Thyroid gland (tissue), 4 donors: ENCODE data around the gene MAP6D1. TPM values are rescaled to one million over a fixed set of nuclear protein-coding genes. Genes with fewer than 3 reads are reported as not detected.

Experiments used
- DNase-seq, 2 donors: peaks; one replicate each; pipeline ENCODE4 v3.0.0-alpha.2; 2019
- H3K27ac ChIP-seq, 3 donors: fragments of 200-600 bp; sonication (generic); 1 replicate in 2 of 3; 2 replicates in 1 of 3; pipeline ENCODE4 v1.5.1; 2016 to 2019; ENCODE audit warnings: mild to moderate bottlenecking in 1 of 3, moderate library complexity in 1 of 3
- H3K27me3 ChIP-seq: fragments of 200-600 bp; sonication (generic); one replicate; pipeline ENCODE4 v1.5.1; 2019
- H3K36me3 ChIP-seq, 2 donors: fragments of 200-600 bp; sonication (generic); one replicate each; pipeline ENCODE4 v1.5.1; 2016 to 2019
- H3K4me1 ChIP-seq, 2 donors: fragments of 200-600 bp; sonication (generic); one replicate each; pipeline ENCODE4 v1.5.1; 2017 to 2019
- H3K4me3 ChIP-seq, 3 donors: fragments of 200-600 bp; sonication (generic); replicated peaks in 1 of 3; 1 replicate in 2 of 3; 2 replicates in 1 of 3; pipeline ENCODE4 v1.5.1; 2016; ENCODE audit warnings: mild to moderate bottlenecking in 1 of 3
- H3K9me3 ChIP-seq: fragments of 200-600 bp; sonication (generic); one replicate; pipeline ENCODE4 v1.5.1; 2017
- CTCF ChIP-seq, 6 experiments: fragments of 200-600 bp in 3 of 6; fragments of 450-650 bp in 3 of 6; sonication (generic) in 3 of 6; IDR thresholded peaks; one replicate each; pipeline ENCODE4 v1.5.1; 2016 to 2019; ENCODE audit warnings: antibody characterized with exemption in 6 of 6, mild to moderate bottlenecking in 2 of 6, inconsistent platforms in 1 of 6, moderate library complexity in 1 of 6
- POLR2A ChIP-seq, 2 donors: fragments of 450-650 bp; IDR thresholded peaks; one replicate each; pipeline ENCODE4 v1.6.1; 2017; ENCODE audit warnings: antibody characterized with exemption in 2 of 2, mild to moderate bottlenecking in 2 of 2, moderate library complexity in 1 of 2
- WGBS, 2 donors: methylation state at CpG; one replicate each; pipeline ENCODE4 v1.1.5; 2017; 5-methylcytosine and 5-hydroxymethylcytosine counted together
- intact Hi-C: fragments of 100-400 bp; cut with DNase I; formaldehyde crosslinking; loops from one replicate; pipeline ENCODE4 v1.15.1; 2023
- total RNA-seq, 4 donors: library from RNA; depleted of rRNA; stranded (reverse); fragments of >200 nt; gene quantifications; one replicate each; pipeline ENCODE4 v1.2.3, GENCODE V29; 2016

Gene MAP6D1
- total RNA-seq: 1 to 10 TPM in 3 of 4 donors, not detected in 1; 3.0 to 4.9 (median 3.0) TPM

GRCh38 chr3:183825456-183826161, at the start of gene MAP6D1:
Gene MAP6D1 (minus strand): TSS chr3:183825577. CDS start chr3:183825547, 30 bp downstream.
- Histone ChIP-seq H3K9me3 (no peaks in the 10 kb centered on the region), H3K27ac (no peak within 1 kb of the TSS), H3K4me1 (peaks cover 7% of the 10 kb centered on the region in 2 donors), H3K4me3 (peak within 1 kb of the TSS; percentile 25 to 58 (median 56)), H3K27me3 (no peaks in the 10 kb centered on the region), H3K36me3 (peaks cover 4 to 9% of the 10 kb centered on the region in 2 donors)
- 8 to 17% methylated on average over 14 to 19 of the region's 69 CpGs for WGBS, 2 donors
- intact Hi-C loops: no loop called here
- peak; percentile 38 to 40 for DNase-seq
- peak in 2 of 6 experiments; percentile 17 to 28 for TF ChIP-seq CTCF (IDR thresholded peaks at IDR 0.05)
- TF ChIP-seq POLR2A (IDR thresholded peaks at IDR 0.05): no peak

GRCh38 chr3:183873914-183874313, 48.5 kb upstream of the MAP6D1 start:
- H3K27me3 ChIP-seq: no peaks in the 10 kb centered on the region
- 92 to 97% methylated on average over 3 of the region's 3 CpGs for WGBS, 2 donors
- TF ChIP-seq POLR2A (IDR thresholded peaks at IDR 0.05): no peak
- TF ChIP-seq CTCF (IDR thresholded peaks at IDR 0.05): no peak

GRCh38 chr3:183871541-183871940, 46.2 kb upstream of the MAP6D1 start:
- Histone ChIP-seq H3K9me3 (no peaks in the 10 kb centered on the region), H3K4me1 (no peaks in the 10 kb centered on the region), H3K27ac (no peak overlapping the region), H3K4me3 (no peak overlapping the region), H3K36me3 (peaks cover 4 to 7% of the 10 kb centered on the region in 2 donors), H3K27me3 (no peaks in the 10 kb centered on the region)
- no peak for DNase-seq
- TF ChIP-seq POLR2A (IDR thresholded peaks at IDR 0.05) (no peak), CTCF (IDR thresholded peaks at IDR 0.05) (no peak)
- intact Hi-C loops: no loop called here
- 90 to 93% methylated on average over 2 of the region's 2 CpGs for WGBS, 2 donors

More at GRCh38 chr3:183873914-183874313, 48.5 kb upstream of the MAP6D1 start:
- H3K4me3 ChIP-seq: no peak overlapping the region
- H3K9me3 ChIP-seq: no peaks in the 10 kb centered on the region
- DNase-seq: no peak
- intact Hi-C loops: no loop called here
- H3K27ac ChIP-seq: no peak overlapping the region
- no peaks in the 10 kb centered on the region for H3K4me1 ChIP-seq
- H3K36me3 ChIP-seq: peaks cover 0 to 3% of the 10 kb centered on the region in 2 donors

GRCh38 chr3:183870563-183870962, 45.2 kb upstream of the MAP6D1 start:
- H3K27me3 ChIP-seq: no peaks in the 10 kb centered on the region
- H3K9me3 ChIP-seq: no peaks in the 10 kb centered on the region
- TF ChIP-seq POLR2A (IDR thresholded peaks at IDR 0.05): no peak
- no peak for TF ChIP-seq CTCF (IDR thresholded peaks at IDR 0.05)
- no peak for DNase-seq
- H3K27ac ChIP-seq: no peak overlapping the region
- intact Hi-C loops: no loop called here
- no peaks in the 10 kb centered on the region for H3K4me1 ChIP-seq
- peaks cover 11 to 15% of the 10 kb centered on the region in 2 donors for H3K36me3 ChIP-seq
- H3K4me3 ChIP-seq: no peak overlapping the region
- WGBS, 2 donors: 91 to 95% methylated on average over 3 of the region's 3 CpGs

- H3K27ac ChIP-seq: no peak overlapping the region
- no peak overlapping the region for H3K4me3 ChIP-seq
- intact Hi-C loops: no loop called here
- DNase-seq: no peak
- H3K4me1 ChIP-seq: no peaks in the 10 kb centered on the region
- peaks cover 23 to 26% of the 10 kb centered on the region in 2 donors for H3K36me3 ChIP-seq
- 87 to 97% methylated on average over 1 of the region's 1 CpG for WGBS, 2 donors
- H3K9me3 ChIP-seq: no peaks in the 10 kb centered on the region
- no peaks in the 10 kb centered on the region for H3K27me3 ChIP-seq
- TF ChIP-seq CTCF (IDR thresholded peaks at IDR 0.05) (no peak), POLR2A (IDR thresholded peaks at IDR 0.05) (no peak)
Observed at GRCh38 chr3:183868796-183869195, 43.4 kb upstream of the MAP6D1 start.
